A549 (cell line): ENCODE measurements around the gene MARK3. TPM values are rescaled to one million over a fixed set of nuclear protein-coding genes. Genes with fewer than 3 reads are reported as not detected.

ENCODE experiments used
- ATAC-seq, 2 experiments: fragments of 200-7000 bp in 1 of 2; fragments of >200 bp in 1 of 2; cut with Nextera tagmentation in 1 of 2; cut with Tn5 transposase in 1 of 2; 3 replicates each; pipeline versions ENCODE4 v1.8.0 to v1.9.1; 2018 to 2020; ENCODE audit warnings: mild to moderate bottlenecking in 1 of 2, moderate library complexity in 1 of 2
- CTCF ChIA-PET: fragments of 300-600 bp; sonication (Branson Sonifier 250); formaldehyde crosslinking; extraction: SDS; loops from one replicate; lab custom pipeline; 2021; ENCODE audit warnings: antibody characterized with exemption, inconsistent platforms; lab: Yijun Ruan, JAX
- POLR2A ChIA-PET: fragments of 350-600 bp; formaldehyde crosslinking; extraction: SDS; loops from one replicate; lab custom pipeline; 2021; ENCODE audit warnings: antibody characterized with exemption, inconsistent platforms; lab: Yijun Ruan, JAX
- DNase-seq, 2 experiments: peaks; one replicate each; pipeline versions ENCODE4 v3.0.0 to v3.0.0-alpha.2; 2011 to 2016; ENCODE audit warnings: low read depth in 1 of 2, low spot score in 1 of 2
- FAIRE-seq: peaks from 2 replicates; lab custom pipeline; 2011; peaks lifted over from hg19 to GRCh38; lab: Jason Lieb, UNC
- H3K27ac ChIP-seq, 2 experiments: fragments of >200 bp; sonication (Bioruptor Twin); formaldehyde crosslinking; 3 replicates each; pipeline ENCODE4 v1.5.1; 2016 to 2017
- H3K4me1 ChIP-seq: fragments of >200 bp; sonication (Bioruptor Twin); formaldehyde crosslinking; 3 replicates; pipeline ENCODE4 v1.6.1; 2016
- H3K4me2 ChIP-seq: fragments of >200 bp; sonication (Bioruptor Twin); formaldehyde crosslinking; 3 replicates; pipeline ENCODE4 v1.6.1; 2016
- H3K4me3 ChIP-seq: fragments of >200 bp; sonication (Bioruptor Twin); formaldehyde crosslinking; 3 replicates; pipeline ENCODE4 v1.5.1; 2016
- H3K9me3 ChIP-seq: fragments of >200 bp; sonication (Bioruptor Twin); formaldehyde crosslinking; 3 replicates; pipeline ENCODE4 v1.6.1; 2016
- CEBPB ChIP-seq, 2 experiments: fragments of >200 bp in 1 of 2; sonication (Bioruptor Twin) in 1 of 2; formaldehyde crosslinking in 1 of 2; IDR thresholded peaks; 2 replicates each; pipeline ENCODE4 v1.6.1; 2012 to 2016
- CHD2 ChIP-seq: fragments of 150-350 bp; IDR thresholded peaks from 2 replicates; pipeline ENCODE4 v1.6.1; 2014; ENCODE audit warnings: low read length; ENCODE audit not compliant: partially characterized antibody
- EP300 ChIP-seq, 2 experiments: fragments of >200 bp; sonication (Bioruptor Twin); formaldehyde crosslinking; IDR thresholded peaks; 2 replicates in 1 of 2; 3 replicates in 1 of 2; pipeline ENCODE4 v1.6.1; 2016 to 2017
- ESRRA ChIP-seq: fragments of 150-350 bp; IDR thresholded peaks from 2 replicates; pipeline ENCODE4 v1.6.1; 2014; ENCODE audit warnings: mild to moderate bottlenecking, low read length, borderline replicate concordance
- FOSL2 ChIP-seq, 2 experiments: fragments of 450-650 bp in 1 of 2; fragments of >200 bp in 1 of 2; sonication (Bioruptor Twin) in 1 of 2; formaldehyde crosslinking; IDR thresholded peaks; 2 replicates each; pipeline versions ENCODE4 v1.5.0 to v1.6.1; 2016 to 2020; ENCODE audit warnings: mild to moderate bottlenecking in 1 of 2, moderate library complexity in 1 of 2
- FOXS1 ChIP-seq: fragments of 250-450 bp; sonication (Bioruptor Pico); IDR thresholded peaks from 2 replicates; pipeline ENCODE4 v1.5.0; 2020; ENCODE audit warnings: mild to moderate bottlenecking, moderate library complexity
- GATA3 ChIP-seq: IDR thresholded peaks from 2 replicates; pipeline ENCODE4 v1.6.1; 2012; ENCODE audit warnings: borderline replicate concordance
- HDAC2 ChIP-seq: fragments of 200-600 bp; sonication (generic); IDR thresholded peaks from 2 replicates; pipeline ENCODE4 v1.6.1; 2016
- HES2 ChIP-seq: fragments of >200 bp; sonication (Bioruptor Twin); formaldehyde crosslinking; IDR thresholded peaks from 2 replicates; pipeline ENCODE4 v1.6.1; 2016
- KDM1A ChIP-seq: fragments of 200-600 bp; sonication (generic); IDR thresholded peaks from 2 replicates; pipeline ENCODE4 v1.6.1; 2016; ENCODE audit warnings: low read depth, mild to moderate bottlenecking
- NFE2L2 ChIP-seq: fragments of 150-350 bp; conservative IDR thresholded peaks from 2 replicates; pipeline ENCODE4 v1.6.1; 2014; ENCODE audit warnings: low read length
- PHF8 ChIP-seq: fragments of 200-600 bp; sonication (generic); IDR thresholded peaks from 2 replicates; pipeline ENCODE4 v1.6.1; 2016; ENCODE audit warnings: low read depth, mild to moderate bottlenecking, antibody characterized with exemption, moderate library complexity, borderline replicate concordance
- POLR2AphosphoS2 ChIP-seq: conservative IDR thresholded peaks from 2 replicates; pipeline ENCODE4 v1.6.1; 2012; ENCODE audit warnings: low read length, improper control_type of control experiment, inconsistent platforms
- RARB ChIP-seq: fragments of 250-450 bp; sonication (Bioruptor Pico); IDR thresholded peaks from 2 replicates; pipeline ENCODE4 v1.8.0; 2021; ENCODE audit warnings: mild to moderate bottlenecking, moderate library complexity
- RNF2 ChIP-seq: fragments of 200-600 bp; sonication (generic); IDR thresholded peaks from 2 replicates; pipeline ENCODE4 v1.6.1; 2016; ENCODE audit warnings: low read depth, mild to moderate bottlenecking, antibody characterized with exemption, moderate library complexity, borderline replicate concordance
- SREBF2 ChIP-seq: fragments of 450-650 bp; IDR thresholded peaks from 2 replicates; pipeline ENCODE4 v1.6.1; 2014; ENCODE audit warnings: mild to moderate bottlenecking, moderate library complexity
- ZC3H11A ChIP-seq: fragments of 450-650 bp; IDR thresholded peaks from 2 replicates; pipeline ENCODE4 v1.6.1; 2014; ENCODE audit warnings: antibody characterized with exemption, mild to moderate bottlenecking
- ZFP36 ChIP-seq: fragments of 450-650 bp; IDR thresholded peaks from 2 replicates; pipeline ENCODE4 v1.6.1; 2014; ENCODE audit warnings: borderline replicate concordance; ENCODE audit not compliant: partially characterized antibody
- ZNF302 ChIP-seq: fragments of 250-450 bp; sonication (Bioruptor Pico); IDR thresholded peaks from 2 replicates; pipeline ENCODE4 v1.9.0; 2021; ENCODE audit warnings: inconsistent platforms, mild to moderate bottlenecking, moderate library complexity
- ZSCAN20 ChIP-seq: fragments of 250-450 bp; sonication (Bioruptor Pico); IDR thresholded peaks from 2 replicates; pipeline ENCODE4 v1.8.0; 2022; ENCODE audit warnings: mild to moderate bottlenecking, moderate library complexity
- WGBS: methylation state at CpG from one replicate; pipeline ENCODE4 v1.1.6; 2017; ENCODE audit errors: missing lambda C conversion rate; 5-methylcytosine and 5-hydroxymethylcytosine counted together
- polyA plus RNA-seq, 4 experiments: library from polyadenylated mRNA; depleted of rRNA in 3 of 4; stranded (reverse); fragments of >200 nt; fragmentation: RNase III in 1 of 4; extraction: RNeasy Plus Mini Kit Qiagen cat#74134 plus additional on column Dnase treatment in 1 of 4; gene quantifications; 2 replicates in 3 of 4; 3 replicates in 1 of 4; pipeline ENCODE4 v1.2.3, GENCODE V29; 2011 to 2017
- TF ChIP-seq, protein P1 (sequence below): fragments of >200 bp; sonication (Bioruptor Twin); formaldehyde crosslinking; IDR thresholded peaks from 3 replicates; pipeline ENCODE4 v1.5.1; 2016
- TF ChIP-seq, protein P2 (sequence below): fragments of >200 bp; sonication (Bioruptor Twin); formaldehyde crosslinking; IDR thresholded peaks from 3 replicates; pipeline ENCODE4 v1.6.1; 2016

Gene MARK3
- polyA plus RNA-seq, 2 of the 4 experiments (the other 2 are of a cell fraction) = 59.7 to 97.6 TPM

GRCh38 chr14:103445806-103446205 is 60.6 kb downstream of the MARK3 start (continued):
- no peak for TF ChIP-seq EP300 (IDR thresholded peaks at IDR 0.05)
- TF ChIP-seq CHD2 = no peak
- TF ChIP-seq NFE2L2 = no peak
- no peak for TF ChIP-seq RNF2
- TF ChIP-seq CEBPB (IDR thresholded peaks at IDR 0.05) = no peak

DNA sequence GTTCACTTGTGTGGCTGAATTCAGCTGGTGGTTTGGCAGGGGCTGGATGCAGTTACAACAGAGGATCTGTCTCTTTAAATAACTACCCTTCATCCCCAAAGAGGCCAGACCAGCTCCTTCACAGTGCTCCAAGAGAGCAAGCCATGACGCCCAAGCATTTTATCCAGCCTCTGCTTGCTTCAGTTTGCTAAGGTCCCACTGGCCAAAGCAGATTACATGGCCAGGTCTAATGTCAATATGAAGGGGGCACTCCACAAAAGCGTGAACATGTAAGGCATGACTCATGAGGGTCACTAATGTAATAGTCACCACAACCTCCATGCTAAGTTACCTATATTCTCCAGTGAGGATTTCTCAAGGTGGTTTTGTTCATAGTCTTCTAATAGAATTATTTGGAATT is 62.9 kb downstream of the MARK3 start:
- DNase-seq (no peak), FAIRE-seq (no peak), ATAC-seq (no peak; a peak in 1 of 6 replicates)
- Histone ChIP-seq H3K4me2 (no peak overlapping the region), H3K4me3 (no peak overlapping the region), H3K27ac (no peak overlapping the region), H3K4me1 (peaks cover 13% of the 10 kb centered on the region; the same call in 2 of the 3 replicates), H3K9me3 (no peaks in the 10 kb centered on the region)
- ChIA-PET POLR2A (no interaction called here), CTCF (interaction anchor here (0.8 to 1.1 kb wide), 2 partner anchors 9 to 24 kb away, joined by 4 to 5 read pairs; no protein-coding TSS in a partner anchor)
- 57% methylated on average over 2 of the region's 2 CpGs for WGBS
- TF ChIP-seq KDM1A = no peak
- TF ChIP-seq FOXS1 (CRISPR knock-in tag) = no peak
- TF ChIP-seq, protein P1, sequence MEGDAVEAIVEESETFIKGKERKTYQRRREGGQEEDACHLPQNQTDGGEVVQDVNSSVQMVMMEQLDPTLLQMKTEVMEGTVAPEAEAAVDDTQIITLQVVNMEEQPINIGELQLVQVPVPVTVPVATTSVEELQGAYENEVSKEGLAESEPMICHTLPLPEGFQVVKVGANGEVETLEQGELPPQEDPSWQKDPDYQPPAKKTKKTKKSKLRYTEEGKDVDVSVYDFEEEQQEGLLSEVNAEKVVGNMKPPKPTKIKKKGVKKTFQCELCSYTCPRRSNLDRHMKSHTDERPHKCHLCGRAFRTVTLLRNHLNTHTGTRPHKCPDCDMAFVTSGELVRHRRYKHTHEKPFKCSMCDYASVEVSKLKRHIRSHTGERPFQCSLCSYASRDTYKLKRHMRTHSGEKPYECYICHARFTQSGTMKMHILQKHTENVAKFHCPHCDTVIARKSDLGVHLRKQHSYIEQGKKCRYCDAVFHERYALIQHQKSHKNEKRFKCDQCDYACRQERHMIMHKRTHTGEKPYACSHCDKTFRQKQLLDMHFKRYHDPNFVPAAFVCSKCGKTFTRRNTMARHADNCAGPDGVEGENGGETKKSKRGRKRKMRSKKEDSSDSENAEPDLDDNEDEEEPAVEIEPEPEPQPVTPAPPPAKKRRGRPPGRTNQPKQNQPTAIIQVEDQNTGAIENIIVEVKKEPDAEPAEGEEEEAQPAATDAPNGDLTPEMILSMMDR = no peak
- TF ChIP-seq FOSL2 (IDR thresholded peaks at IDR 0.05) = no peak
- peak; percentile 25; the same call in 1 of the 2 replicates for TF ChIP-seq FOSL2 (CRISPR knock-in tag; IDR thresholded peaks at IDR 0.05)

DNA sequence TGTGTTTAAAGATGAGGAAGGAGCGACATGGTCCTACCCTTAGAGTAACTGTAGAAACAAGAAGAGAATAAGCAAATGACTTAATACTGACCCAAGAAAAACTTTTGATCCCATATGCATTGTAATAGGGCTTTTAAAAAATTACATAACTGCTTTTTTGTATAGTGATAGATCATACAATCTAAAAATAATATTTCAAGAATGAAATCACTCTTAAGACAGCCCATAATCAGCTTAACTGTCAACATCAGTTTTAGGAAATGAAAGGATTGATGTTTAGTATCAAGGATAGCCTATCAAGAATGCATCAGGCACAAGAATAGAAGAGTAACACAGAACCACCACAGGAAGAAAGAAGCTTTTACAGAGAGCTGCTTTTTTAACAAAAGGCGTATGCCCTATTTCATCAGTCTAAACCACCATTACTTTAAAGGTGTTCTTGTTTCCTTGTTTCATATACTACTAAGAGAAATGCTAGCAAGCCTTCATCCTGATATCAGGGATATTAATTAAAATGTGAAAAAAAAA is 64.5 kb downstream of the MARK3 start:
- CTCF ChIA-PET = interaction anchor here (1.0 to 1.4 kb wide), 3 partner anchors 15 to 57 kb away, joined by 3 to 7 read pairs (median 3); no protein-coding TSS in a partner anchor
- no peak overlapping the region for H3K27ac ChIP-seq
- 93% methylated on average over 2 of the region's 2 CpGs for WGBS

More for the DNA sequence above, 64.5 kb downstream of the MARK3 start:
- Histone ChIP-seq H3K4me2 (no peak overlapping the region), H3K9me3 (no peaks in the 10 kb centered on the region), H3K4me3 (no peak overlapping the region)
- POLR2A ChIA-PET = no interaction called here
- FAIRE-seq (peak; percentile 28), DNase-seq (no peak), ATAC-seq (no peak)
- TF ChIP-seq RARB (CRISPR knock-in tag) = no peak
- TF ChIP-seq POLR2AphosphoS2 = no peak
- TF ChIP-seq ZFP36 = no peak
- TF ChIP-seq PHF8 = no peak
- TF ChIP-seq NFE2L2 = no peak
- no peak for TF ChIP-seq GATA3
- TF ChIP-seq, protein P2, sequence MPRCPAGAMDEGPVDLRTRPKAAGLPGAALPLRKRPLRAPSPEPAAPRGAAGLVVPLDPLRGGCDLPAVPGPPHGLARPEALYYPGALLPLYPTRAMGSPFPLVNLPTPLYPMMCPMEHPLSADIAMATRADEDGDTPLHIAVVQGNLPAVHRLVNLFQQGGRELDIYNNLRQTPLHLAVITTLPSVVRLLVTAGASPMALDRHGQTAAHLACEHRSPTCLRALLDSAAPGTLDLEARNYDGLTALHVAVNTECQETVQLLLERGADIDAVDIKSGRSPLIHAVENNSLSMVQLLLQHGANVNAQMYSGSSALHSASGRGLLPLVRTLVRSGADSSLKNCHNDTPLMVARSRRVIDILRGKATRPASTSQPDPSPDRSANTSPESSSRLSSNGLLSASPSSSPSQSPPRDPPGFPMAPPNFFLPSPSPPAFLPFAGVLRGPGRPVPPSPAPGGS = no peak
- TF ChIP-seq KDM1A = no peak
- no peak for TF ChIP-seq CEBPB (IDR thresholded peaks at IDR 0.05)
- no peak for TF ChIP-seq ZSCAN20 (CRISPR knock-in tag)
- no peak for TF ChIP-seq ZNF302 (CRISPR knock-in tag)
- TF ChIP-seq ESRRA = no peak
- no peak for TF ChIP-seq HES2
- TF ChIP-seq, protein P1 = no peak
- TF ChIP-seq SREBF2 = no peak
- TF ChIP-seq ZC3H11A = no peak
- TF ChIP-seq HDAC2 = no peak
- TF ChIP-seq, all 56 proteins: peak for 0
- peaks cover 10% of the 10 kb centered on the region; the same call in 2 of the 3 replicates for H3K4me1 ChIP-seq
